ENCODE measurements around the gene FMNL2. TPM values are rescaled to one million over a fixed set of nuclear protein-coding genes. Genes with fewer than 3 reads are reported as not detected.

FMNL2 gene
- total and polyA plus RNA-seq, 2 experiments from 2014 or later = 16.5 to 45.4 TPM

DNA sequence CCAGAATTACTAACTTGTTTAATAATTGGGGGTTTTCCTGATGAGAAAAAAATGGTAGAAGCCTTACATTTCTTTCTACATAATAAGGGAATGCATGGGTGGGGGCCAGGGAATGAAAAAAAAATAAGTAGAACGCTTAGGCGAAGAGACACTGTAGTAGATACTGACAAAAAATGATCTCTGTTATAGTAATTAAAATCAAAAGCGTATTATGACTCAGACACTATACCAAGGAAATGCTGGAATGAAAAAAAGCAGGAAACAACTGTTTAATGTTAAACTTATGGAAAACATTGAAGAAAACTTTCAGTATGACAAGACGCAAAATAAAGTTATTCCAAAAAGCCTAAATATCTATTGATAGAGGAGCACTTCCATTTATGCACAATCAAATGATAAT, 339.4 kb downstream of the FMNL2 start (continued):
- TF ChIP-seq, protein P1, sequence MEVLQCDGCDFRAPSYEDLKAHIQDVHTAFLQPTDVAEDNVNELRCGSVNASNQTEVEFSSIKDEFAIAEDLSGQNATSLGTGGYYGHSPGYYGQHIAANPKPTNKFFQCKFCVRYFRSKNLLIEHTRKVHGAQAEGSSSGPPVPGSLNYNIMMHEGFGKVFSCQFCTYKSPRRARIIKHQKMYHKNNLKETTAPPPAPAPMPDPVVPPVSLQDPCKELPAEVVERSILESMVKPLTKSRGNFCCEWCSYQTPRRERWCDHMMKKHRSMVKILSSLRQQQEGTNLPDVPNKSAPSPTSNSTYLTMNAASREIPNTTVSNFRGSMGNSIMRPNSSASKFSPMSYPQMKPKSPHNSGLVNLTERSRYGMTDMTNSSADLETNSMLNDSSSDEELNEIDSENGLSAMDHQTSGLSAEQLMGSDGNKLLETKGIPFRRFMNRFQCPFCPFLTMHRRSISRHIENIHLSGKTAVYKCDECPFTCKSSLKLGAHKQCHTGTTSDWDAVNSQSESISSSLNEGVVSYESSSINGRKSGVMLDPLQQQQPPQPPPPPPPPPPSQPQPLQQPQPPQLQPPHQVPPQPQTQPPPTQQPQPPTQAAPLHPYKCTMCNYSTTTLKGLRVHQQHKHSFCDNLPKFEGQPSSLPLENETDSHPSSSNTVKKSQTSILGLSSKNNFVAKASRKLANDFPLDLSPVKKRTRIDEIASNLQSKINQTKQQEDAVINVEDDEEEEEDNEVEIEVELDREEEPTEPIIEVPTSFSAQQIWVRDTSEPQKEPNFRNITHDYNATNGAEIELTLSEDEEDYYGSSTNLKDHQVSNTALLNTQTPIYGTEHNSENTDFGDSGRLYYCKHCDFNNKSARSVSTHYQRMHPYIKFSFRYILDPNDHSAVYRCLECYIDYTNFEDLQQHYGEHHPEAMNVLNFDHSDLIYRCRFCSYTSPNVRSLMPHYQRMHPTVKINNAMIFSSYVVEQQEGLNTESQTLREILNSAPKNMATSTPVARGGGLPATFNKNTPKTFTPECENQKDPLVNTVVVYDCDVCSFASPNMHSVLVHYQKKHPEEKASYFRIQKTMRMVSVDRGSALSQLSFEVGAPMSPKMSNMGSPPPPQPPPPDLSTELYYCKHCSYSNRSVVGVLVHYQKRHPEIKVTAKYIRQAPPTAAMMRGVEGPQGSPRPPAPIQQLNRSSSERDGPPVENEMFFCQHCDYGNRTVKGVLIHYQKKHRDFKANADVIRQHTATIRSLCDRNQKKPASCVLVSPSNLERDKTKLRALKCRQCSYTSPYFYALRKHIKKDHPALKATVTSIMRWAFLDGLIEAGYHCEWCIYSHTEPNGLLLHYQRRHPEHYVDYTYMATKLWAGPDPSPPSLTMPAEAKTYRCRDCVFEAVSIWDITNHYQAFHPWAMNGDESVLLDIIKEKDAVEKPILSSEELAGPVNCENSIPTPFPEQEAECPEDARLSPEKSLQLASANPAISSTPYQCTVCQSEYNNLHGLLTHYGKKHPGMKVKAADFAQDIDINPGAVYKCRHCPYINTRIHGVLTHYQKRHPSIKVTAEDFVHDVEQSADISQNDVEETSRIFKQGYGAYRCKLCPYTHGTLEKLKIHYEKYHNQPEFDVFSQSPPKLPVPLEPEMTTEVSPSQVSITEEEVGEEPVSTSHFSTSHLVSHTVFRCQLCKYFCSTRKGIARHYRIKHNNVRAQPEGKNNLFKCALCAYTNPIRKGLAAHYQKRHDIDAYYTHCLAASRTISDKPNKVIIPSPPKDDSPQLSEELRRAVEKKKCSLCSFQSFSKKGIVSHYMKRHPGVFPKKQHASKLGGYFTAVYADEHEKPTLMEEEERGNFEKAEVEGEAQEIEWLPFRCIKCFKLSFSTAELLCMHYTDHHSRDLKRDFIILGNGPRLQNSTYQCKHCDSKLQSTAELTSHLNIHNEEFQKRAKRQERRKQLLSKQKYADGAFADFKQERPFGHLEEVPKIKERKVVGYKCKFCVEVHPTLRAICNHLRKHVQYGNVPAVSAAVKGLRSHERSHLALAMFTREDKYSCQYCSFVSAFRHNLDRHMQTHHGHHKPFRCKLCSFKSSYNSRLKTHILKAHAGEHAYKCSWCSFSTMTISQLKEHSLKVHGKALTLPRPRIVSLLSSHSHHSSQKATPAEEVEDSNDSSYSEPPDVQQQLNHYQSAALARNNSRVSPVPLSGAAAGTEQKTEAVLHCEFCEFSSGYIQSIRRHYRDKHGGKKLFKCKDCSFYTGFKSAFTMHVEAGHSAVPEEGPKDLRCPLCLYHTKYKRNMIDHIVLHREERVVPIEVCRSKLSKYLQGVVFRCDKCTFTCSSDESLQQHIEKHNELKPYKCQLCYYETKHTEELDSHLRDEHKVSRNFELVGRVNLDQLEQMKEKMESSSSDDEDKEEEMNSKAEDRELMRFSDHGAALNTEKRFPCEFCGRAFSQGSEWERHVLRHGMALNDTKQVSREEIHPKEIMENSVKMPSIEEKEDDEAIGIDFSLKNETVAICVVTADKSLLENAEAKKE (CRISPR knock-in tag; IDR thresholded peaks at IDR 0.05) = no peak
- TF ChIP-seq ZNF114 (CRISPR knock-in tag; IDR thresholded peaks at IDR 0.05) (no peak), JUNB (IDR thresholded peaks at IDR 0.05; ENCODE audit: unreplicated experiment) (no peak), EZH2 (IDR thresholded peaks at IDR 0.05; ENCODE audit: low read depth, unreplicated experiment) (no peak), EZH2phosphoT487 (IDR thresholded peaks at IDR 0.05; ENCODE audit: unreplicated experiment) (no peak), CREB1 (CRISPR knock-in tag; IDR thresholded peaks at IDR 0.05; ENCODE audit: low read depth) (no peak), ZNF331 (CRISPR knock-in tag; IDR thresholded peaks at IDR 0.05; ENCODE audit: low read depth) (no peak), POLR2AphosphoS5 (IDR thresholded peaks at IDR 0.05; ENCODE audit: low read depth) (no peak), NANOG (IDR thresholded peaks at IDR 0.05; ENCODE audit: borderline replicate concordance) (no peak), STAT1 (IDR thresholded peaks at IDR 0.05; ENCODE audit: unreplicated experiment) (no peak)
- TF ChIP-seq, protein P2, sequence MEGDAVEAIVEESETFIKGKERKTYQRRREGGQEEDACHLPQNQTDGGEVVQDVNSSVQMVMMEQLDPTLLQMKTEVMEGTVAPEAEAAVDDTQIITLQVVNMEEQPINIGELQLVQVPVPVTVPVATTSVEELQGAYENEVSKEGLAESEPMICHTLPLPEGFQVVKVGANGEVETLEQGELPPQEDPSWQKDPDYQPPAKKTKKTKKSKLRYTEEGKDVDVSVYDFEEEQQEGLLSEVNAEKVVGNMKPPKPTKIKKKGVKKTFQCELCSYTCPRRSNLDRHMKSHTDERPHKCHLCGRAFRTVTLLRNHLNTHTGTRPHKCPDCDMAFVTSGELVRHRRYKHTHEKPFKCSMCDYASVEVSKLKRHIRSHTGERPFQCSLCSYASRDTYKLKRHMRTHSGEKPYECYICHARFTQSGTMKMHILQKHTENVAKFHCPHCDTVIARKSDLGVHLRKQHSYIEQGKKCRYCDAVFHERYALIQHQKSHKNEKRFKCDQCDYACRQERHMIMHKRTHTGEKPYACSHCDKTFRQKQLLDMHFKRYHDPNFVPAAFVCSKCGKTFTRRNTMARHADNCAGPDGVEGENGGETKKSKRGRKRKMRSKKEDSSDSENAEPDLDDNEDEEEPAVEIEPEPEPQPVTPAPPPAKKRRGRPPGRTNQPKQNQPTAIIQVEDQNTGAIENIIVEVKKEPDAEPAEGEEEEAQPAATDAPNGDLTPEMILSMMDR (conservative IDR thresholded peaks at IDR 0.05; ENCODE audit: low read depth in 2 of 2) = no peak
